HG03378 (cell line): Measurements from ENCODE around the gene OGDHL.
"Not testable (repeated sequence)": the region's sequence is repeated elsewhere in the genome, so short reads cannot be mapped to it uniquely, and the experiment has no call there.

Experiments used
- ATAC-seq: cut with Tn5 transposase; IDR thresholded peaks from one replicate; pipeline ENCODE4 v1.9.1; 2021; ENCODE audit warnings: mild to moderate bottlenecking, moderate library complexity; ENCODE audit not compliant: unreplicated experiment

The OGDHL gene

DNA sequence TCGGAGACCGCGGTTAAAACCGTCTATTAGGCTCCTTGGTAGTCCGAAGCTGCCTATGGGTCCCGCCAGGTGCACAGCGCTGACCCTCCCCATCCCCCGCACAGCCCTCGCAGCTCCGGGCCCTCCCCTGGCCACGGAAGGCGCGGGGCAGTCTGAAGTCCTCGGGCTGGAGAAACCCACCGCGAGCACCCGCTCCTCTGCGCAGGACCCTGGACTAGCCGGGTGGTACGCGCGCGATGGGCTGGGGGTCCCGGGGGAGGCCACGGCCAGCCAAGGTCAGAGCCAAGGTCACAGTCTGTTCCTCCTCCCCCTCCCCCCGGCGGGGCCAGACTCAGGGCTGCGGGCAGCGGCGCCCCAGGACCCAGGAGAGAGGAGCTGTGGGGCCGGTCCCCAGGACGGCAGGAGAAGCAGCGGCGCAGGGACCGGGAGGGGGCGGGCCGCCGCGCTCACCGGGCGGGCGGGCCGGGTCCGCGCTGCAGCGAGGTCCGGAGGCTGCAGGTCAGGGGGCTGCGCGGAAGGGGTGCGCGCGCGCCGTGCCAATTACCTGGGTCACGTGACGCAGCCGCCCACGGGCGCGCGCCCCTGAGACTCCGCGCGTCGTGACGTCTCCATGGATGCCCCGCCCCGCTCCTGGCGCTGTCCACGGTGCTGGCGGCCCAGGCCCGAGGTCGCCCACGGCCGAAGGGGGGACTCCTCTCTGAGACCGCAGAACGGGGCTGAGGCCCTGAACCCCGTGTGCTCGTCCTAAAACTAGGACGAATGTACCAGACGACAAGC, at the start of gene OGDHL:
Gene OGDHL, minus strand, starts transcription at position 535 of the 777 bp plus-strand sequence. CDS start 3,731 bp downstream, outside the sequence.
- no peak for ATAC-seq

DNA sequence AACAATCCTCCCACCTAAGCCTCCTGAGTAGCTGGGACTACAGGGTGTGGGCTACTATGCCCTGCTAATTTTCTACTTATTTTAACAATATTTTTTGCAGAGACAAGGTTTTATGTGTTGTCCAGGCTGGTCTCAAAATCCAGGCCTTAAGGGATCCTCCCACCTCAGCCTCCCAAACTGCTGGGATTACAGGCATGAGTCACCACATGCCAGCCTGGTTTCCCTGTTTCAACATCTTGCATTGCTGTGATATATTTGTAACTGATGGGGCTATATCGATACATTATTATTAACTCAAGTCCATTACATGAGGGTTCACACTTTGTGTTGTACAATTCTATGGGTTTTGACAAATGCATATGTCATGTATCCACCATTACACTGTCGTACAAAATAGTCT, 41.9 kb upstream of the OGDHL start:
- no peak for ATAC-seq

DNA sequence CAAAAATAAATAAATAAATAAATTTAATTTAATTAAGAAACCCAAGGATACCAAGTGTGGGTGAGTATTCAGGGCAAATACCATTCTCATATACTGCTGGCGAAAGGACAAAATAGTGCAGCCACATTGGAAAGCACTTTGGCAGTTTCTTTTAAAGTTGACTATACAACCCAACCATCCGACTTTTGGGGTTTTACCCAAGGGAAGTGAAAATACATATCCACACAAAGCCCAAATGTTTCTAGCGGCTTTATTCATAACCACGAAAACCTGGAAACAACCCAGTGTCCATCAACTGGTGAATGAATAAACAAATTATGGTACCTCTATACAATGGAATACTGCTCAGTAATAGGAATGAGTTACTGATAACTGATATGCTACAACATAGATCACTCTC, 36.2 kb upstream of the OGDHL start:
- ATAC-seq: no peak

DNA sequence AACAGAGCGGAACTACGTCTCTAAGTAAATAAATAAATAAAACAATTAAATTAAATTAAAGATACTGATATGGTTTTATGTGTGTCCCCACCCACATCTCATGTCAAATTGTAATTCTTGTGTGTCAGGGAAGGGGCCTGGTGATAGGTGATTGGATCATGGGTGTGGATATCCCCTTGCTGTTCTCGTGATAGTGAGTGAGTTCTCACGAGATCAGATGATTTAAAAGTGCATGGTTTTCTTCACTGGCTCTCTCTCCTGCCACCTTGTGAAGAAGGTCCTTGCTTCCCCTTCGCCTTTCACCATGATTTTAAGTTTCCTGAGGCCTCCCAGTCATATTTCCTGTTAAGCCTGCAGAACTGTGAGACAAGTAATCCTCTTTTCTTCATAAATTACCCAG, 29.0 kb upstream of the OGDHL start:
- ATAC-seq: no peak

DNA sequence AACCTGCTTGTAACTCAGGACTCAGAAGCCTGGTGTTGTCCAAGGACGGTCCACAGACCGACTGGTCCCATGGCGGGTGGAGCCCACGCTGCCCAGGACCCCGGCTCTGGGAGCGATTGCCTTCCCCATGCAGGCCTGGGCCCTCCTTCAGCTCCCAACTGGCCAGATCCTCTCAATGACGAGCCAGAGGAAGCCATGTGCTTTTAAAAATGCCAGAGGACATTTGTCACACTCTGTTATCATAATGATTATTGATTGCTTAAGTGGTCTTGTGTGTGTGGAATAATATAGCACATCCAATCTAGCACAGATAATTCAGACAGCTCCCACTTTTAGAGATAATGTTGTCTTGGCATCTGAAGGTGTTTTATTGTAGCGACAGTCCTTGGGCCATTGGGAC, 22.6 kb upstream of the OGDHL start:
- ATAC-seq: no peak

DNA sequence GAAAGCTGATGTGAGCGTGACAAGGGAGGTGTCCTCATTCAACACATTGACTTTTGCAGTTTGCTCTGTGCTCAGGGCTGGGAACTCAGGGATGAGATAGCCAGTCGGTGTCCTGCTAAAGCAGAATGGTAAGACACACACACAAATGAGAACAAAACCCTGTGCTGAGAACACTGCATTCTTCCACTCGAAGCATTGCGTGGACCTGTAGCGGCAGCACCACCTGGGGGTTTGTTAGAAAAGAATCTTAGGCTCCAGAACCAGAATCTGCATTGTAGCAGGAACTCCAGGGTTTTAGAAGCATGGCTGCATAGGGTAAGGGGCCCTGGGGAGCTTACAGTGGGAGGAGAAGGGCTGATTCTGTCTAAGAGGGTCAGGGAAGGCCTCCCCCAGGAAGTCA, 21.5 kb upstream of the OGDHL start:
- no peak for ATAC-seq

DNA sequence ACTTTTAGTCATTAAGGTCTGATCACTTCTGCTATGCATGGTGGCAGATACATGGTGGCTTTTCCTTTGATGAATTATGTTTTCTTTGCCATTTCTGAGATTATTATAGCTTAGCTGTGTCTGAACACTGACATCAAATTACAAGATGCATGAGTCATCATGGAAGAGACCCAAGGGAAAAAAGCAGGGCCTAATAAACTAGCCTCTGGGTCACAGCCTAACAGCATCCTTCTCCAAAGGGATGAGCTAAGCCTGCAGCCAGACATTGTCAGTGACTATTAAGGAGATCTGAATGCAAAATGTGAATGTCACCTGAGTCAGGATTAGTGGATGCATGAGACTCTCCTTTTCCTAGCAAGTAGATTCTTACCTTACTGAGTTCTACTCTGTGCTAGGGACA, 19.1 kb upstream of the OGDHL start:
- ATAC-seq: no peak

DNA sequence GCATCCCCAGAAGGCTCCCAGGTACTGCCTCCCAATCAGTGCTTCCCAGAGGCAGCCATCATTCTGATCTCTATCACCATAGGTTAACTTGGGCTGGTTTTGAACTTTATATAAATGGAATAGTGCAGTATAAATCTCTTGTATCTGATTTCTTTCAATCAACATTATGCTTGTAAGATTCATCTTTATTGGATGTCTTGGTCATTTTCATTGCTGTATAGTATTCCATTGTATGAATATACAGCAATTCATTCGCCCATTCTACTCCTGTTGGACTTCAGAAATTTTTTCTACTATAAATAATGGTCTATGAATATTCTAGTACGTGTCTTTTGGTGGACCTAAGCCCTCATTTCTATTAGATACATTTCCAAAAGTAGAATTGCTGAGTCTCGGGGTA, 16.1 kb upstream of the OGDHL start:
- ATAC-seq: no peak

DNA sequence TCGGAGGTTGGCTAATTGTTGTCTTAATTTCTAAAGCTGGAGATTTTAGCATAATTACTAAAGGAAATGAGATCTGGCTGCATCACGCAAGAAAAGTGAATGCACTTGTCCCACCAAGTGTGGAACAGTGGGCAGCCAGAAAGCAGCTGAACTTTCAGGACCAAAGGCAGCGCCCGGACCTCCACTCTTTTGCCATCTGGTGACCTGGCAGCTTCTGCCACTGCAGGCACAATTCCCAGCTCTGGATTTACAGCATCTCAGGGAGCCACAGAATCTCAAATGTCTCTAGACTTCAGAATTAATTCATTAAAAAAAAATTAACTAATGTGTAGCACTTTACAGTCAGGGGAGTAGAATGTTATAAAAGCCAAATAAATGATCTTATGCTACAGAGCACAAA, 14.7 kb upstream of the OGDHL start:
- ATAC-seq: no peak

DNA sequence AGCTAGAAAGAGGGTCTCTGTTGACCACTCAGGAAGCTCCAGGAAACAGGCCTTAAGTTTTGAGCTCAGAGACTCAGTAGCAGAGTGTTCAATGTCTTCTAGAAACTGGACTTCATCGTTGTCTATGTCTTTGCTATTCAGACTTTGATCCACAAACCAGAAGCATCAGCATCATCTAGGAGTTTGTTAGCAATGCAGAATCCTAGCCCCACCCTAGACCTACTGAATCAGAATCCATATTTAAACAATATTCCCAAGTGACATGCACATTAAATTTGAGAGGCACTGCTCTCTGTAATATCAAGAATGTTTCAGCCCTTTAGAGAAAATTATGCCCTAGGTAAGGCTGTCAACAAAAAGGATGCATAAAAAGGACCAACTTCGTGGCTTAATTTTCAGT, 12.9 kb upstream of the OGDHL start:
- no peak for ATAC-seq

DNA sequence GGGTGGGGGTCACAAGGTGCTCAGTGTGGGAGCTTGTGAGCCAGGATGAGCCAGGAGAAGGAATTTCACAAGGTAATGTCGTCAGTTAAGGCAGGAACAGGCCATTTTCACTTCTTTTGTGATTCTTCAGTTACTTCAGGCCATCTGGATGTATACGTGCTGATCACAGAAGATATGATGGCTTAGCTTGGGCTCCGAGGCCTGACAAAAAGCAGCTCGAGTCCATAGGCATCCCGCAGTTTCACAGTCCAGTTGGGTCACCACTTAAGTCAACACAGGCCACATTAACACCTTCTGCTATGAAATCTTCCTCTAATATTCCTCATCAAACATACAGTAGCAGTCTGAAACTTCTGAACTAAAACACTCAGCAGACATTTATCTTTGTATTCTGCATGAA, 10.8 kb upstream of the OGDHL start:
- not testable (repeated sequence) for ATAC-seq

DNA sequence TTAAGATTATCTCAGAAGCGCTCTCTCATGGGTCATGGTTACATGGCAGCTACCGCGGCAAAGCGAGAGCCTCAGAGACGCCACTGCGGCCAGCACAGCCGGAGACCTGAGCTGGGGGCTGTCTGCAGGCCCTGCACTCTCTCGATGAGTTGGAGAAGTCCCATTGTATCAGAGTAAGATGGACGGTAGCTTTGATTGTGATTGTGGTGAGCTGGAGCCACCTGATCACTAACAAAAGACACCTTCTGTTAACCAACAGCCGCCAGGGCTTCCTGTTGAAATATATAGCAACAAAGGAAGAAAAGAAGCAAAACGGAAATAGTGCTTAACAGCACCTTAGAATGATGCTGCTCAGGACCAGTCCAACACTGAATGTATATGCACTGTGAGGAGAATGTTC, 8.9 kb upstream of the OGDHL start:
- ATAC-seq: not testable (repeated sequence)

DNA sequence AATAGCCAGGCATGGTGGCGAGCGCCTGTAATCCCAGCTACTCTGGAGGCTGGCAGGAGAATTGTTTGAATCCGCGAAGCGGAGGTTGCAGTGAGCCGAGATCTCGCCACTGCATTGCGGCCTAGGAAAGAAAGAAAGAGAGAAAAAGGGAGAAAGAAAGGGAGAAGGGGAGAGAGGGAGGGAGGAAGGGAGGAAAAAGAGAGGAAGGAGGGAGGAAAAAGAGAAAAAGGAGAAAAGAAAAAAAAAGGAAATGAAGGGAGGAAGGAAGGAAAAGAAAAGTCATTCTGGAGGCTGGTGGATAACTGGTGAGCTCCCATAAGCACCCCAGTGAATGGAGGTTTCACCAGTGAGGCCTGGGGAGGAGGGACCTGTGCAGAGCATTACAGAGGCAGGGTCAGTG, 7.6 kb upstream of the OGDHL start:
- no peak for ATAC-seq

DNA sequence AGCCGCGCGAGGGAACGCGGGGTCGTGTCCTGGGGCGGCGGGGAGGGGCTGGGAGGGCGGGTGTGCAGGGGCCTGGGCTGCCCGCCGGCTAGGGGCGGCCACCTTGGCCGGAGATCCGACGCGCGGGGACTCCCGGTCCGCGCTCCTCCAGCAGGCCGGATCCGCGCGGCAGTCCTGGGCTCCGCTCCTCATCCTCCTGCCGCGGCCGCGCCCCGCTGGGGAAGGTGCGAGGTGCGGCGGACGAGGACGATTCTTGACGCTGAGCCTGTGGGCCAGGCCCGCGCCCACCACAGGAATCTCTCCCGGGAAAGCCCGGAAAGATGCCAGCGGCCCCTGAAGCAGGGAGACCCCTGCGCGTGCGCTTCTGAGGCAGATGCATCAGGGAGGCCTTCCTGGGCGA, 6.6 kb upstream of the OGDHL start:
- no peak for ATAC-seq

DNA sequence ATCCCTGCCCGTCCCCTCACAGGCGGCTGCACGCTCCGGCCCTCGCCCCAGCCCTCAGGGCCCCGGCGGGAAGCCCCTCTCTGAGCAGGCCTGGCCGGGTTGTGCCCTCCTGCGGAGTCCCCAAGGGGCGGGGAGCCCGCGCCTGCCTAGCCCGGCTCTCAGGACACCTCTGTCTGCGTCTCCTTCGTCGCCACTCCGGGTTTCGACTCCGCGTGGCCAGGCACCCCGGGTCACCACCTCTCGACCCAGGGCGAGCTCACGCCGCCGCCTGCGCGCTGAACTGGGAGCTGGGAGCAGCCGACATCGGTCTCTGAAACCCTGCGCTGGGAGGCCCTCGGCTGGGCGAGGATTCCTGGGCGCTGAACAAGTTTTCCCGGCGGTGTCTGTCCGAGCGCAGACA, 6.2 kb upstream of the OGDHL start:
- no peak for ATAC-seq

DNA sequence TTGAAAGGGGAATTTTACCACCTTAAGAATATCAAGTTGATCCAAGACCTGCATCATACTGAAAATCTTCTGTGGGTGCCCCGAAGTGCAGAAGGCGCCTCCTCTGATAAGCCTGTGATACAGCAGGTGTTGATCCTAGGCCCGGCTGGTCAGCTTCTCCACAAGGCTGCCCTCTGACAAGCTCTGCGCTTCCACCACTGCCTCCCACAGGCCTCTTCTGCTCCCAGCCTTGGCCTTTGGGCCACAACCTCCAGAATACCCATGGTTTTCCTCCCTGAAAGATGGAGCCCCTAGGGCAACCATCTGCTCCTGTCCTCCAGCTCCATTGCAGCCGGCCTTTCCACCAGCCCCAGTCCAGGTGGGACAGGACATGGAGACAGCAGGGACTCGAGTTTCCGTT, 5.6 kb upstream of the OGDHL start:
- no peak for ATAC-seq

DNA sequence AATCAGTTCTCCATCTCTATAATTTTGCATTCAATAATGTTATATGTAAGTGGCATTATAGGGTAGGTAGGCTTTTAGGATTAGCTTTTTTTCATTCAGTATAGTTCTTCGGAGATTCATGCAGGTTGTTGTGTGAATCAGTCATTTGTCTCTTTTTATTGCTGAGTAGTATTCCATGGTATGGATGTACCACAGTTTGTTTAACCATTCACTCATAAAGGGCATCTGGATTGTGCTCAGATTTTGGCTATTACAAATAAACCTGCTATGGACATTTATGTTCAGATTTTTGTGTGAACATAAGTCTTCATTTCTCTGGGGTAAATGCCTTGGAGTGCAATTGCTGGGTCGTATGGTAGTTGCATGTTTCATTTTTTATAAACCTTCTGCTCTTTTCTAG, 4.4 kb upstream of the OGDHL start:
- no peak for ATAC-seq

DNA sequence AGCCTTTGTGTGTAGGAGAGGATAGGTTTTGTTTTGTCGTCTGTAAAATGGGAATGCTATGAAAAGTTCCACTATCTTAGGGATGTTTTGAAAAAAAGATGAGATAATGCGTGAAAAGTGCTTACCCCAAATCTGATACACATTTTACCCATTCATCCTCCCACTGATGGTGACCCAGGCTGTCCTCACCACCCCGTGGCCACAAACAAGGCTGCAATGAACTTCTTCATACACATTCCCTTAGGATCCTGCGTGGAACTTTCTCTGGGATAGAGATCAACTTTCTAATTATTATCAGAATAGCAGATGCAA, 399 bp upstream of the OGDHL start:
- no peak for ATAC-seq

DNA sequence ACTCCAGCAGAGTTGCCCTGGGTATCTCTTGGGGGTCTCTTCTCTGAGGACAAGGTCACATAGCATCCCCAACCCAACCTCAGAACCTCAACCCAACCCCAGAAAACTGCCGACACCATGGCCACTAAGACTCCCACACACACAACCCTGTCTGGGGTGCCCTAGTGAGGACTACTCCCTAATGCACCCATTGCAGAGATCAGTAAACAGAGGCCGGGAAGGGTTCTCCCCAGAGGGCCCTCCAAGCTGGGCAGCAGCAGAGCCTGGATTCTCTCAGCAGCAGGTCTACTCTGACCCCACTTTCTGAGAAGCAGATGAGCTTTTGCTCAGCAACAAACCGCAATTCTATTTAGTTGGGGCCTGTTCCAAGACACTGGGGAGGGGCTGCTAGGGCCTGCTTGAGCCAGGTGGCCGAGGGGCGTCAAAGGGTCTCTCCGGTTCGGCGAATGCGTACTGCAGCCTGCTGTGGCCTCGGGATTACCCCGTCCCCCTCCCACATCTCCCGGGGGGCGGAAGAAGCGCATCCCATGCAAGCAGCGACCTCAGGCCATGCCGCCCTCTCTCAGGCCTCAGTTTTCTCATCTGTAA, 828 bp downstream of the OGDHL start:
- ATAC-seq: no peak

DNA sequence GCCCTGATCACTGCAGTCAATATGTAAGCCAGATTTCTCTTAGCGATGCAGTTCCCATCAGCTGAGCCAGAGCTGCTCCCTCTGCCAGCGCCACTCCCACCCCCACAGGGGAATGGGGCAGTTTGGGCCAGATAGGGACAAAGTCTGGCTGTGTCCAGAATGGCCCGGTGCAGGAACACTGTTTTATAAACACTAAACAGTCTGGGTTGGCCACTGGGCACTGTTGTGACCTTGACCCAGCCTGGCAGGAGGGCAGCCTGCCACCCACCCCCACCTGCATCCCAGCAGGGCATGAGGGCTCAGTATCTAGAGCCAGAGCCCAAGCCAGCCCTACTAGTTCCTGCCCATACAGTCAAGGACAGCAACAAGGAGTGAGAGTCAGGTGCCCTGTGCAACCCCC, 1.3 kb downstream of the OGDHL start:
- no peak for ATAC-seq

DNA sequence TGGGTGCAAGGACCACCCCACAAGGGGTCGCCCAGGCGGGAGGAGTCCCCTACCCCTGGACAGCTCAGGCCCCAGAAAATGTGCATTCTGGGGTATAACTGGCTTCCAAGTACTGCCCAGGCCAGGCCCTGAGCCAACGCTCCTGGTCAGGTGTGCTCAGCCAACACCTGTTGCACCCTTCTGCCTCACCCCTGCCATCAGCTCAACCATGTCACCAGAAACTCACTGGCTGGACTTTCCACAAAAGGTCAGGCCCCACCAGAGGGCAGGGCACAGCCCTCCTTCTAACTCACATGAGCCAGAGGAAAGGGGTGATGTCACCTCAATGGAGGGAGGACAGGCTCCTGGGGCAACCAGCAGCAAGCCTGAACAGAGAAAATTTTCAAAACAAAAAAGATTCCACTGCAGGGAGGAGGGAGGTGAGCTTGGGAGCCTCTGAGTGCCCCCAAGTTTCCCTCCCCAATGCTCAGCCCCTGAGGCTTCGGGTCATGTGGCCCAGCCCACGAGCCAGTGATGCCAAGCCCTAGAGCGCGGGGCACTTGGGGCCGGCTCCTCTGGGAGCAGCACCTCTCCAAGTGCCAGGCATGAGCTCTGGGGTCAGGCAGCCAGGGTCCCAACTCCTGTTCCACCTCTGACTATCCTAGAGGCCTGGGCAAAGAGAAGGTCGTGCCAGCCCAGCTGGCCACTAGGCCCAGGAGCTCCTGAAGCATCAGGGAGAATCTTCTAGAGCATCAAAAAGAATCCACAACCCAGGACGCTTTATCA, 2.2 kb downstream of the OGDHL start:
- no peak for ATAC-seq

DNA sequence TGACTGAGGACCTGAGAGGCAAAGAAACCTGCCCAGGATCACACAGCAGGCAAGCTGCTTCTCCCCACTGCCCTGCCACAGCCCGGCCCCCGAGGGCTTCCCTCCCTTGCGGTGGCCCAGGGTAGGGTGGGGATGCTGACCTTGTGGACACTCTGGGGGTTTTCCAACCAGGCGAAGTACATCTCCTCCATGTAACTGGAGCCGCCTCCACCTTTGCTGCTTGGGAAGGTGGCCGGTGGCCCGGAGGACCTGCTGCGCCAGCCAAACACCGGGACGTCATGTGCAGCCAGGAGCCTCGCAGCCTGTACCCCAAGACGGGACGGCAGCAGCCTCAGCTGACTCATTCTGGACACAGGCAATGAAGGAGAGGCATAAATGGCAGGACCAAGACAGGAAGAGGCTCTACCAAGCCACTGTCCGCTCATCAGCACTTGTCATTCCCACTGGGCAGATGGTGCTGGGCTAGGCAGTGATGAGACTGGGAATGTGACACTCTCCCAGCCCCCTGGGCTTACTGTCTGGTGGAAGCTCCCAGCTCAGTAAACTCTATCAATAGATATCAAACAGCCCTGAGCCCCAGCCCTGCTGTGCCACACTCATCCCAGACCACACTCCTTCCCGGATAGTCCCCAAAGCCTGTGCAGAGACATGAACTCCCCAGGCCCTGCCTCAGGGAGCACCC, 3.7 kb downstream of the OGDHL start:
- ATAC-seq: no peak
